Keratinocyte (primary cell): ENCODE data around the gene SPOP. TPM values are rescaled to one million over a fixed set of nuclear protein-coding genes. Genes with fewer than 3 reads are reported as not detected.
"Not testable (repeated sequence)": the region's sequence is repeated elsewhere in the genome, so short reads cannot be mapped to it uniquely, and the experiment has no call there.

Experiments used
- DNase-seq: peaks from one replicate; pipeline ENCODE4 v3.0.0-alpha.2; 2011; ENCODE audit warnings: low read depth, missing footprints, low spot score
- FAIRE-seq: peaks from 2 replicates; lab custom pipeline; 2011; peaks lifted over from hg19 to GRCh38; lab: Jason Lieb, UNC
- H2AFZ ChIP-seq: 2 replicates; pipeline ENCODE4 v1.6.0; 2012; ENCODE audit warnings: low read length, control low read depth, inconsistent platforms; ENCODE audit not compliant: control insufficient read depth
- H3K27ac ChIP-seq: 2 replicates; pipeline ENCODE4 v1.5.1; 2011; ENCODE audit warnings: low read length; ENCODE audit not compliant: control insufficient read depth, insufficient read depth
- H3K27me3 ChIP-seq: 3 replicates; pipeline ENCODE4 v1.6.0; 2011; ENCODE audit warnings: low read length; ENCODE audit not compliant: control insufficient read depth, insufficient read depth; ENCODE audit errors: extremely low read depth
- H3K36me3 ChIP-seq, 2 experiments: 2 replicates in 1 of 2; 3 replicates in 1 of 2; pipeline ENCODE4 v1.5.1; 2011; ENCODE audit warnings: low read length in 2 of 2, mild to moderate bottlenecking in 1 of 2; ENCODE audit not compliant: control insufficient read depth in 2 of 2, insufficient read depth in 2 of 2; ENCODE audit errors: extremely low read depth in 1 of 2
- H3K4me1 ChIP-seq: 3 replicates; pipeline ENCODE4 v1.5.1; 2011; ENCODE audit warnings: low read length; ENCODE audit not compliant: control insufficient read depth, insufficient read depth; ENCODE audit errors: extremely low read depth
- H3K4me2 ChIP-seq: 3 replicates; pipeline ENCODE4 v1.6.0; 2011; ENCODE audit warnings: low read depth, low read length; ENCODE audit not compliant: control insufficient read depth, insufficient read depth; ENCODE audit errors: extremely low read depth
- H3K4me3 ChIP-seq, 3 experiments: fragments of 200-600 bp in 1 of 3; sonication (generic) in 1 of 3; 2 replicates in 2 of 3; 3 replicates in 1 of 3; pipeline ENCODE4 v1.5.1; 2011 to 2016; ENCODE audit warnings: low read length in 3 of 3, mild to moderate bottlenecking in 3 of 3, control low read depth in 2 of 3, inconsistent platforms in 1 of 3, low read depth in 1 of 3, mixed read lengths in 1 of 3, mixed run types in 1 of 3, moderate library complexity in 1 of 3; ENCODE audit not compliant: control insufficient read depth in 2 of 3, insufficient read depth in 2 of 3; ENCODE audit errors: extremely low read depth in 1 of 3
- H3K79me2 ChIP-seq: 2 replicates; pipeline ENCODE4 v1.6.0; 2012; ENCODE audit warnings: low read length; ENCODE audit not compliant: control insufficient read depth, insufficient read depth
- H3K9ac ChIP-seq: 3 replicates; pipeline ENCODE4 v1.6.0; 2011; ENCODE audit warnings: low read length; ENCODE audit not compliant: control insufficient read depth, insufficient read depth; ENCODE audit errors: extremely low read depth
- H3K9me1 ChIP-seq: 3 replicates; pipeline ENCODE4 v1.6.0; 2011; ENCODE audit warnings: low read length; ENCODE audit not compliant: control insufficient read depth, insufficient read depth; ENCODE audit errors: extremely low read depth
- H3K9me3 ChIP-seq: 2 replicates; pipeline ENCODE4 v1.5.1; 2012; ENCODE audit warnings: low read depth, low read length; ENCODE audit not compliant: control insufficient read depth
- H4K20me1 ChIP-seq: 3 replicates; pipeline ENCODE4 v1.6.0; 2011; ENCODE audit warnings: low read length; ENCODE audit not compliant: control insufficient read depth, insufficient read depth; ENCODE audit errors: extremely low read depth
- CTCF ChIP-seq, 3 experiments: IDR thresholded peaks in 1 of 3; conservative IDR thresholded peaks in 1 of 3; optimal IDR thresholded peaks in 1 of 3; 2 replicates in 2 of 3; 3 replicates in 1 of 3; pipeline versions ENCODE3 to v1.5.1; 2011; ENCODE audit warnings: low read length in 3 of 3, mild to moderate bottlenecking in 3 of 3, moderate library complexity in 2 of 3, control low read depth in 1 of 3, inconsistent platforms in 1 of 3; ENCODE audit not compliant: insufficient read depth in 2 of 3; ENCODE audit errors: extremely low read depth in 1 of 3
- EZH2 ChIP-seq: IDR thresholded peaks from one replicate; pipeline ENCODE4 v1.6.1; 2012; ENCODE audit warnings: inconsistent platforms, mild to moderate bottlenecking, low read length, moderate library complexity
- dilution Hi-C: fragments of 300-500 bp; cut with MboI; formaldehyde crosslinking; loops from one replicate; pipeline ENCODE4 v1.7.0; 2020; ENCODE audit warnings: low sequenced_read_pairs; ENCODE audit not compliant: extremely low pct_ligation_motif_present
- polyA plus RNA-seq, 5 experiments: library from polyadenylated mRNA; depleted of rRNA in 3 of 5; stranded (reverse) in 3 of 5; stranded (forward) in 1 of 5; unstranded in 1 of 5; fragments of >200 nt; gene quantifications; 1 replicate in 1 of 5; 2 replicates in 3 of 5; 3 replicates in 1 of 5; pipeline versions ENCODE4 v1.2.1 to v1.2.3, GENCODE V29; 2011 to 2012; ENCODE audit warnings: missing spikeins in 2 of 5, low read depth in 1 of 5, low replicate concordance in 1 of 5

Gene SPOP
- polyA plus RNA-seq, 1 donor (not counting 4 experiments of a cell fraction or from before 2014, with no cell fraction given): 27.5 TPM

- H3K36me3 ChIP-seq: peaks cover 0 to 5% of the 10 kb centered on the region in 2 experiments
- no peaks in the 10 kb centered on the region for H3K9me1 ChIP-seq
- no peaks in the 10 kb centered on the region for H4K20me1 ChIP-seq
- TF ChIP-seq CTCF (optimal IDR thresholded peaks at IDR 0.05 in 1 of 3, IDR thresholded peaks at IDR 0.05 in 1 of 3, conservative IDR thresholded peaks at IDR 0.05 in 1 of 3; ENCODE audit: extremely low read depth in 1 of 3, insufficient read depth in 2 of 3, low read length in 3 of 3): no peak
- TF ChIP-seq EZH2: no peak
- H3K4me3 ChIP-seq: no peak overlapping the region
- H3K4me2 ChIP-seq: no peak overlapping the region
- FAIRE-seq (no peak), DNase-seq (no peak)
- H2AFZ ChIP-seq: no peak overlapping the region
- H3K27me3 ChIP-seq: no peaks in the 10 kb centered on the region
- H3K79me2 ChIP-seq: no peaks in the 10 kb centered on the region
- H3K27ac ChIP-seq: no peak overlapping the region
- H3K9ac ChIP-seq: no peak overlapping the region
- H3K9me3 ChIP-seq: no peaks in the 10 kb centered on the region
- no peaks in the 10 kb centered on the region for H3K4me1 ChIP-seq
- dilution Hi-C loops: no loop called here
Observed at GRCh38 chr17:49725452-49726130, 47.7 kb upstream of the SPOP start.

GRCh38 chr17:49724552-49724951 is 46.7 kb upstream of the SPOP start:
- H3K79me2 ChIP-seq, H3K27ac ChIP-seq, dilution Hi-C loops: not testable (repeated sequence)

GRCh38 chr17:49723423-49723822 is 45.5 kb upstream of the SPOP start:
- Histone ChIP-seq H3K36me3 (peaks cover 0 to 16% of the 10 kb centered on the region in 2 experiments), H3K27me3 (no peaks in the 10 kb centered on the region), H3K9me1 (no peaks in the 10 kb centered on the region), H3K27ac (no peak overlapping the region), H3K4me3 (no peak overlapping the region), H3K9ac (no peak overlapping the region), H3K79me2 (no peaks in the 10 kb centered on the region), H3K4me1 (no peaks in the 10 kb centered on the region), H2AFZ (no peak overlapping the region), H4K20me1 (no peaks in the 10 kb centered on the region), H3K9me3 (no peaks in the 10 kb centered on the region), H3K4me2 (no peak overlapping the region)
- dilution Hi-C loops: no loop called here
- FAIRE-seq (no peak), DNase-seq (no peak)
- TF ChIP-seq EZH2 (no peak), CTCF (optimal IDR thresholded peaks at IDR 0.05 in 1 of 3, IDR thresholded peaks at IDR 0.05 in 1 of 3, conservative IDR thresholded peaks at IDR 0.05 in 1 of 3; ENCODE audit: extremely low read depth in 1 of 3, insufficient read depth in 2 of 3, low read length in 3 of 3) (no peak)

More at GRCh38 chr17:49724552-49724951, 46.7 kb upstream of the SPOP start:
- peaks cover 0 to 12% of the 10 kb centered on the region in 2 experiments for H3K36me3 ChIP-seq
- not testable (repeated sequence) for H4K20me1 ChIP-seq, FAIRE-seq, H3K4me1 ChIP-seq, H2AFZ ChIP-seq, H3K9me3 ChIP-seq, H3K4me2 ChIP-seq, H3K27me3 ChIP-seq, H3K9me1 ChIP-seq, DNase-seq, H3K4me3 ChIP-seq, H3K9ac ChIP-seq
